Measurements from ENCODE around the gene SERPINI1.

Gene SERPINI1

DNA sequence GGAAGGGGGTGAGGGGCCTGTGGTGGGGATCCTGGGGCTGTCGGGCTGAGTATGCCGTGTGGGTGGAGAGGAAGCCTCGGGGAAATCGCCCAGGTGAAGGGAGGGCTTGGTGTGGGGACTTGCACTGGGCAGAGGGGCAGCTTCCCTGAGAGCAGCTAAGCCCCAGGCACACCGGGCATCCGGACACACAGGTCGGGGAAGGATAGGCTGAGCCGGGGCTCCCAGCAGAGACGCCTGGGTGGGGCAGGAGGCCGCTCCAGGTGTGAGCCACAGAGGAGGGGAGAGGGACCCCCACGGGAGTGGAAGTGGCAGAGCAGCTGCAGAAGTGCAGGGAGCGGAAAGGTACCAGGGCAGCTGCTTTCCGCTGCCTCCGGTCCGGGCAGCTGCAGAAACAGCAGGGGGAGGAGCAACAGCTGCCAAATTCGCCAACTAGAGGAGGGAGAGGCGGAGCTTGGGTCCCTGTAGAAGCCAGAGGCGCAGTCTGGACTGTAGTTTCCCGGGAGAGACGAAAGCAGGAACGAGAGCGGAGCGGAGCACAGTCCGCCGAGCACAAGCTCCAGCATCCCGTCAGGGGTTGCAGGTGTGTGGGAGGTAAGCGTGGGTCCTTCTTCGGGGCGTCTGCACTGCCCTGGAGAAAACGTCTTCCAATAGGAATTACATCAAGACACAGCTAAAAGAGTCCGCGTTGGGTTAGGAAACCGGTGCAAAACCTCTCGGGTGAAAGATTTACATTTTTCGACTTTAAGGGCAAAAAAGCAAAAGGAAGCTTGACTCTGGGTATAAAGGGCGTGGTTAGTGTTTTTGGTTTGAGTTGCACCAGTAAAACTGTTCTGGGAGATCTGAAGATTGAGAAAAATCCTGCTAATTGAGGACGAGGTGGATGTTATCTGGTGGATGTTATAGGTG lies at the start of gene SERPINI1:
Gene SERPINI1, plus strand, starts transcription at position 489 of the 906 bp plus-strand sequence. CDS start 53,408 bp downstream, outside the sequence.
- H3K27ac Mint-ChIP-seq, result no peak within 1 kb of the TSS

DNA sequence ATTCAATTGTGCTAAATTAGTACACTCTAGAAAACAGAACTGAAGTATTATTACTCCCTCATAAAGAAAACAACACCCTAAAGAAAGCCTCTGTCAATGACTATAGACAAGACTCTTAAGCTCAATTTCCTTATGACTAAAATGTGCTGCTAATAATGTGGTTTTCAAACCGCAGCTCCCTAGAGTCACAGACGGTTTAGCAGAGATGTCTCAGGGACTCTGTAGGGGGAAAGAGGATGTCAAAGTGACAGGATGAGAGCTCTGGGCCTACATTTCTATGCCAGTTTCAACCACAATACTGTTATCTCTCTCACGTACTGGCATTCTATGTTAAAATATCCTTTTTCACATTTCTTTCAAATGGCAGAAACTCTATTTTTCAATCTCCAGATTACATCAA lies 44.2 kb upstream of the SERPINI1 start:
- no peak overlapping the region for H3K4me3 Mint-ChIP-seq
- CTCF ChIA-PET, result interaction anchor here (1.1 kb wide), 1 partner anchor 49 kb away, joined by 3 read pairs; no protein-coding TSS in a partner anchor
- H3K4me1 Mint-ChIP-seq, result peaks cover 24% of the 10 kb centered on the region
- H3K27me3 Mint-ChIP-seq, result no peaks in the 10 kb centered on the region
- H3K36me3 Mint-ChIP-seq, result peaks cover 28% of the 10 kb centered on the region
- H3K9me3 Mint-ChIP-seq, result no peaks in the 10 kb centered on the region
- peak overlapping the region; percentile 63 for H3K27ac Mint-ChIP-seq
- DNase-seq, result peak; percentile 35

More for the DNA sequence above, at the start of gene SERPINI1:
- CTCF ChIA-PET, result interaction anchor here (2.5 to 2.6 kb wide), 2 partner anchors 15 to 355 kb away, joined by 7 to 10 read pairs; partner anchors contain the start of gene ZBBX
- H3K27me3 Mint-ChIP-seq, result no peaks in the 10 kb centered on the region
- H3K4me3 Mint-ChIP-seq, result no peak within 1 kb of the TSS
- DNase-seq, result peak; percentile 88
- peaks cover 8% of the 10 kb centered on the region for H3K36me3 Mint-ChIP-seq
- no peaks in the 10 kb centered on the region for H3K9me3 Mint-ChIP-seq
- peaks cover 6% of the 10 kb centered on the region for H3K4me1 Mint-ChIP-seq

DNA sequence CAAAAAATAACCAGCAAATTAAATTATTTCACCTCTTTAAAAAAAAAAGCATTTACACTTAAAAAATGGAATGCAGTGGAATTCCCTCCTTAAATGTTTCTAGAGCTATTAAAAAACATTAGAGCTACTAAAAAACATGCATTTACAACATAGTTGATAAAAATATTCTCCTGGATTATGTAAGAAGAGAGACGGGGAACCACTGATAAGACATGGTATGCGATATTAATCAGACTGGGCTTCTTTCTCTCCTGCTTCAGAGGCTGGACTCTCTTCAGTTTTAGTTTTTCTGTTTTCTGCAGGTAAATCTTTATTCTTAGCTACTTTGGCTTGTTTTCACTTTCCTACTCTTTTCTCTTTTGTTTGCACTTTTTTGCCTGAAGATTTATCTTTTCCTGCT lies 41.4 kb upstream of the SERPINI1 start:
- DNase-seq, result no peak
- no peak overlapping the region for H3K27ac Mint-ChIP-seq
- CTCF ChIA-PET, result no interaction called here
- peaks cover 36% of the 10 kb centered on the region for H3K36me3 Mint-ChIP-seq
- H3K4me3 Mint-ChIP-seq, result no peak overlapping the region
- no peaks in the 10 kb centered on the region for H3K9me3 Mint-ChIP-seq
- H3K4me1 Mint-ChIP-seq, result peaks cover 24% of the 10 kb centered on the region
- H3K27me3 Mint-ChIP-seq, result no peaks in the 10 kb centered on the region

DNA sequence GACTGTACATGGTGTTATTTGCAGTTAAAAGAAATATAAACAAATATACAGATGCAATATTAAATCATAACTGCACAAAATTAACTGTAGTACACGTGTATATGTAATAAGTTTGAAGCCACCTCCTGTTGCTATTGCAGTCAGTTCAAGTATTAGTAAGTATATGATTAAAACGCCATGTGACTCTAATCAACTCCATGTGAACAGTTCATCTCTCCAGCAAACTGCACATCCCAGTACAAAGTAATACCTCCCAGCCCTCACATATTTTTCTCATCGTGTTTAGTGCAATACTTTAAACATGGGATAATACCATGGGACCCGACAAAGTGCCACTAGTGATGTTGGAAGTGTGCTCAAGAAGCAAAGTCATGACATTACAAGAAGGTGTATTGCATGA lies 35.5 kb upstream of the SERPINI1 start:
- Mint-ChIP-seq H3K27me3 (no peaks in the 10 kb centered on the region), H3K9me3 (no peaks in the 10 kb centered on the region), H3K4me3 (no peak overlapping the region), H3K27ac (no peak overlapping the region), H3K4me1 (no peaks in the 10 kb centered on the region), H3K36me3 (peaks cover 36% of the 10 kb centered on the region)
- CTCF ChIA-PET, result no interaction called here
- no peak for DNase-seq

DNA sequence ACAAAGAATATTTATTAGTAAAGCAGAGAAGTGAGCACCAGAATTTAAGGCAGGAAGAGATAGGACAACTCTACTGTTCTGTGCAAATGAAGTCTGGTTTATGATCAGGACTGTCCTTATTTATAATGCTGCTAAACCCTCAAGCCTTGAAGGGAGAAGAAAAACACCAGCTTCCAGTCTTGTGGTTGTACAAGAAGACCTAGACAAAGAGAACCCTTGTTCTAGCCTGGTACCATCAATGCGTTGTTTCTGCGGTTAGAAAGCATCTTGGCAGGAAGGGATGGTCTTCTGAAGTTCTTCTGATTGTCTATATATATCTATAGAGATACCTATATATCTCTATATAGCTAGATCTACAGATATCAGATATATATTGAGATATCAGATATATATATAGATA lies 34.6 kb upstream of the SERPINI1 start:
- CTCF ChIA-PET, result interaction anchor here (0.7 kb wide), 1 partner anchor 1147 kb away, joined by 3 read pairs; no protein-coding TSS in a partner anchor
- no peaks in the 10 kb centered on the region for H3K9me3 Mint-ChIP-seq
- no peaks in the 10 kb centered on the region for H3K27me3 Mint-ChIP-seq
- no peak overlapping the region for H3K27ac Mint-ChIP-seq
- peaks cover 34% of the 10 kb centered on the region for H3K36me3 Mint-ChIP-seq
- no peak for DNase-seq
- H3K4me3 Mint-ChIP-seq, result no peak overlapping the region
- H3K4me1 Mint-ChIP-seq, result no peaks in the 10 kb centered on the region

- DNase-seq, result no peak
- Mint-ChIP-seq H3K36me3 (peaks cover 47% of the 10 kb centered on the region), H3K9me3 (no peaks in the 10 kb centered on the region)
Measured at GRCh38 chr3:167705840-167706239, 29.7 kb upstream of the SERPINI1 start.

DNA sequence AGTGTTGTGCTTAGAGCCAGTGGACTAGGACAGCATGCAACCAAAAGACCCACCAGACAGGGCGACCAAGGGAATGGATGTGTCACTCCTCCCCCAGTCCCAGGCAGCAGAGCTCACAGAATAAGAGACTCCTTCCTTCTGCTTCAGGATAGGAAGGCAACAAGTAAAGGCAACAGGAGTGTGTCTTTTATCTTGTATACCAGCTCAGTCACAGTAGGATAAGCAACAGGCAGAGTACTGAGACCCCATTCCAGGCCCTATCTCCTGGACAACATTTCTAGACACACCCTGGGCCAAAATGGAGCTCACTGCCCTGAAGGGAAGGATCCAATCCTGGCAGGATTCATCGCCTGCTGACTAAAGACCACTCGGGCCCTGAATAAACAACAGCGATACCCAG lies 25.8 kb upstream of the SERPINI1 start:
- CTCF ChIA-PET, result no interaction called here
- Mint-ChIP-seq H3K27me3 (no peaks in the 10 kb centered on the region), H3K9me3 (no peaks in the 10 kb centered on the region), H3K4me1 (peaks cover 23% of the 10 kb centered on the region), H3K4me3 (no peak overlapping the region), H3K36me3 (peaks cover 75% of the 10 kb centered on the region), H3K27ac (no peak overlapping the region)
- DNase-seq, result no peak

More at GRCh38 chr3:167705840-167706239, 29.7 kb upstream of the SERPINI1 start:
- CTCF ChIA-PET, result no interaction called here
- H3K27ac Mint-ChIP-seq, result no peak overlapping the region
- no peaks in the 10 kb centered on the region for H3K27me3 Mint-ChIP-seq
- H3K4me3 Mint-ChIP-seq, result no peak overlapping the region
- peaks cover under 1% of the 10 kb centered on the region for H3K4me1 Mint-ChIP-seq

- peaks cover 82% of the 10 kb centered on the region for H3K36me3 Mint-ChIP-seq
- DNase-seq, result no peak
- H3K27ac Mint-ChIP-seq, result no peak overlapping the region
- H3K4me3 Mint-ChIP-seq, result no peak overlapping the region
- peaks cover 30% of the 10 kb centered on the region for H3K4me1 Mint-ChIP-seq
- H3K27me3 Mint-ChIP-seq, result no peaks in the 10 kb centered on the region
- CTCF ChIA-PET, result no interaction called here
- H3K9me3 Mint-ChIP-seq, result no peaks in the 10 kb centered on the region
Measured at GRCh38 chr3:167710552-167710951, 25.0 kb upstream of the SERPINI1 start.

- Mint-ChIP-seq H3K4me1 (peaks cover 30% of the 10 kb centered on the region), H3K27me3 (no peaks in the 10 kb centered on the region), H3K4me3 (no peak overlapping the region), H3K9me3 (no peaks in the 10 kb centered on the region), H3K27ac (peak overlapping the region; percentile 2), H3K36me3 (peaks cover 83% of the 10 kb centered on the region)
- CTCF ChIA-PET, result interaction anchor here (1.3 kb wide), 1 partner anchor 29 kb away, joined by 3 read pairs; no protein-coding TSS in a partner anchor
- no peak for DNase-seq
Measured at GRCh38 chr3:167711439-167711838, 24.1 kb upstream of the SERPINI1 start.

- Mint-ChIP-seq H3K4me3 (no peak overlapping the region), H3K27ac (no peak overlapping the region), H3K4me1 (peaks cover 30% of the 10 kb centered on the region), H3K36me3 (peaks cover 84% of the 10 kb centered on the region), H3K27me3 (no peaks in the 10 kb centered on the region), H3K9me3 (no peaks in the 10 kb centered on the region)
- CTCF ChIA-PET, result no interaction called here
- DNase-seq, result no peak
Measured at GRCh38 chr3:167712445-167712844, 23.1 kb upstream of the SERPINI1 start.

DNA sequence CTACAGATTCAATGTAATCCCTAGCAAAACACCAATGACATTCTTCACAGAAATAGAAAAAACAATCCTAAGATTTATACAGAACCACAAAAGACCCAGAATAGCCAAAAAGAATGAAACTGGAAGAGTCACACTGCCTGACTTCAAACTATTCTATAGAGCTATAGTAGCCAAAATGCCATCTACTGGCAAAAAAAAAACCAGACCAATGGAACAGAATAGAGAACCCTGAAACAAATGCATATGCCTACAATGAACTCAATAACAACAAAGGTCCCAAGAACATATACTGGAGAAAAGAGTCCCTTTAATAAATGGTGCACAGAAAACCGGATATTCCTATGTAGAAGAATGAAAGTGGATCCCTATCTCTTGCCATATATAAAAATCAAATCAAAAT lies 20.6 kb upstream of the SERPINI1 start:
- Mint-ChIP-seq H3K4me1 (peaks cover 30% of the 10 kb centered on the region), H3K9me3 (no peaks in the 10 kb centered on the region), H3K4me3 (no peak overlapping the region), H3K27me3 (no peaks in the 10 kb centered on the region), H3K36me3 (peaks cover 87% of the 10 kb centered on the region), H3K27ac (no peak overlapping the region)
- CTCF ChIA-PET, result interaction anchor here (1.1 kb wide), 1 partner anchor 22 kb away, joined by 3 read pairs; no protein-coding TSS in a partner anchor
- no peak for DNase-seq

- Mint-ChIP-seq H3K27ac (no peak overlapping the region), H3K4me1 (peaks cover 29% of the 10 kb centered on the region), H3K36me3 (peaks cover 76% of the 10 kb centered on the region), H3K27me3 (no peaks in the 10 kb centered on the region), H3K9me3 (no peaks in the 10 kb centered on the region), H3K4me3 (no peak overlapping the region)
- CTCF ChIA-PET, result interaction anchor here (0.8 kb wide), 1 partner anchor 13 kb away, joined by 4 read pairs; no protein-coding TSS in a partner anchor
- no peak for DNase-seq
Measured at GRCh38 chr3:167716920-167717319, 18.6 kb upstream of the SERPINI1 start.

DNA sequence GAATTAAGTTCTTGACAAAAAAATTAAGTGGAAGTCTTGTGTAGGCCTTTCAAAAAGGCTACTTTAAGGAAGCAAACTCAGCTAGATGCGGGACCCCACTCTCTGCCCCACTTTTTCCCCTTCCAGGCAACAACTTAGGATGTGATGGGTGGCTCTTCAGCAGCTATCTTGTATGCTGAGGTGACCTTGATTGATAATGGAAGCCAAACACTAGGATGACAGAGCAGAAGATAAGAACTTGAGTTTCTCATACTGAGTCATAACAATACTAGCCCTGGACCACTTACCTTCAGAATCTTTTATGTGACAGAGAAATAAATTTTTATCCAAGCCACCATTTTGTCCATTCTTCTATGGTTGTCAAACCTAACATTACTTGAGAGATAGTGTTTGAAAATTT lies 16.9 kb upstream of the SERPINI1 start:
- H3K4me1 Mint-ChIP-seq, result peaks cover 19% of the 10 kb centered on the region
- H3K4me3 Mint-ChIP-seq, result no peak overlapping the region
- H3K9me3 Mint-ChIP-seq, result no peaks in the 10 kb centered on the region
- no peak for DNase-seq
- no peaks in the 10 kb centered on the region for H3K27me3 Mint-ChIP-seq
- CTCF ChIA-PET, result no interaction called here
- no peak overlapping the region for H3K27ac Mint-ChIP-seq
- peaks cover 65% of the 10 kb centered on the region for H3K36me3 Mint-ChIP-seq

DNA sequence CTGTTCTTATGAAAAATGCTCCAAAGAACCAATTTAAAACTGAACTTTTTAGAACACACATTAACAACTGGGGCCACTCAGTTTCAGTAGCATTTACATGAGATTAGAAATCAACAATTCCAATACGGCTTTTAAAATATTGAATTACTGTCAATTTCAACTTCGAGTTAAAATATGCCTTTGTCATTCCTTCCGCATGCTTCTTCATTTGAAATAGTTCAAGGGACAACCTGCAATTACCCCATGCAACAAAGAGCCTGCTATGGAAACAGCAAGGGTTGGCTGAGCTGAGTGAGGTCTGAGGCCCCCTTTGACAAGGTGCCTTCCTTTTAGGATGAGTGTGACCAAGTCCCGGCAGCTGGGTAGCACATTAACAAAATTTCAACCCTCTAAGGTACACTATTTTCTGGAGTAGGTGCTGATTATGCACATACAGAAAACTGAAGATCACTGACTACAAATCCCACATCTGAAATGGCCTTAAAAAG lies 12.5 kb upstream of the SERPINI1 start:
- no peak for DNase-seq
- Mint-ChIP-seq H3K36me3 (peaks cover 38% of the 10 kb centered on the region), H3K4me3 (no peak overlapping the region), H3K9me3 (no peaks in the 10 kb centered on the region), H3K27ac (no peak overlapping the region), H3K27me3 (no peaks in the 10 kb centered on the region), H3K4me1 (peaks cover 17% of the 10 kb centered on the region)
- CTCF ChIA-PET, result no interaction called here

- peaks cover 30% of the 10 kb centered on the region for H3K36me3 Mint-ChIP-seq
- H3K27me3 Mint-ChIP-seq, result no peaks in the 10 kb centered on the region
- no peak overlapping the region for H3K4me3 Mint-ChIP-seq
- CTCF ChIA-PET, result no interaction called here
- H3K9me3 Mint-ChIP-seq, result no peaks in the 10 kb centered on the region
- peaks cover 23% of the 10 kb centered on the region for H3K4me1 Mint-ChIP-seq
- H3K27ac Mint-ChIP-seq, result no peak overlapping the region
- DNase-seq, result no peak
Measured at GRCh38 chr3:167723872-167724271, 11.6 kb upstream of the SERPINI1 start.

Measured in activated naive CD4-positive, alpha-beta T cell treated with anti-CD3 and anti-CD28 coated beads, Interleukin-2, amount 10 ng/mL, durations not matched to agents 7 days and 5 days (primary cell).